OCI-M2 (cell line): Measurements from ENCODE around the gene CYP24A1.

Experiments used
- DNase-seq: peaks from one replicate; lab custom pipeline; 2025; ENCODE audit not compliant: unreplicated experiment; lab: John Stamatoyannopoulos, UW

The CYP24A1 gene

GRCh38 chr20:54203281-54203680 is 29.5 kb upstream of the CYP24A1 start:
- DNase-seq = no peak

- no peak for DNase-seq
Observed at GRCh38 chr20:54201268-54201846, 27.6 kb upstream of the CYP24A1 start.

GRCh38 chr20:54200487-54201267 is 26.9 kb upstream of the CYP24A1 start:
- no peak for DNase-seq

- peak; percentile 73 for DNase-seq
Observed at GRCh38 chr20:54199721-54200176, 26.0 kb upstream of the CYP24A1 start.

- no peak for DNase-seq
Observed at GRCh38 chr20:54199283-54199682, 25.5 kb upstream of the CYP24A1 start.

GRCh38 chr20:54197621-54198604 is 24.1 kb upstream of the CYP24A1 start:
- no peak for DNase-seq

GRCh38 chr20:54195483-54196472 is 22.0 kb upstream of the CYP24A1 start:
- no peak for DNase-seq

- DNase-seq = no peak
Observed at GRCh38 chr20:54194724-54195438, 21.1 kb upstream of the CYP24A1 start.

- no peak for DNase-seq
Observed at GRCh38 chr20:54193817-54194216, 20.0 kb upstream of the CYP24A1 start.

- DNase-seq = no peak
Observed at GRCh38 chr20:54190217-54190616, 16.4 kb upstream of the CYP24A1 start.

GRCh38 chr20:54189630-54190029 is 15.8 kb upstream of the CYP24A1 start:
- DNase-seq = no peak

- no peak for DNase-seq
Observed at GRCh38 chr20:54188132-54188849, 14.5 kb upstream of the CYP24A1 start.

- DNase-seq = no peak
Observed at GRCh38 chr20:54184904-54185626, 11.3 kb upstream of the CYP24A1 start.

- DNase-seq = no peak
Observed at GRCh38 chr20:54184071-54184470, 10.3 kb upstream of the CYP24A1 start.

GRCh38 chr20:54180931-54181330 is 7.1 kb upstream of the CYP24A1 start:
- DNase-seq = no peak

GRCh38 chr20:54179946-54180345 is 6.2 kb upstream of the CYP24A1 start:
- no peak for DNase-seq

- DNase-seq = no peak
Observed at GRCh38 chr20:54178256-54178655, 4.5 kb upstream of the CYP24A1 start.

- DNase-seq = no peak
Observed at GRCh38 chr20:54177378-54177777, 3.6 kb upstream of the CYP24A1 start.
